Common myeloid progenitor, CD34-positive (primary cell): ENCODE data around the gene CTSK.

Experiments
- CTCF ChIA-PET: fragments of 350-600 bp; sonication (Branson Sonifier 250); formaldehyde crosslinking; loops from one replicate; lab custom pipeline; 2021; ENCODE audit warnings: antibody characterized with exemption; lab: Charles Lee
- POLR2A ChIA-PET: fragments of 350-600 bp; sonication (Branson Sonifier 250); formaldehyde crosslinking; loops from one replicate; lab custom pipeline; 2021; ENCODE audit warnings: antibody characterized with exemption; lab: Charles Lee
- DNase-seq, 3 donors: peaks; one replicate each; pipeline versions ENCODE4 v3.0.0 to v3.0.0-alpha.2; 2013
- H3K27ac ChIP-seq, 2 experiments: 1 replicate in 1 of 2; 2 replicates in 1 of 2; pipeline ENCODE4 v1.7.0; 2013; ENCODE audit warnings: inconsistent platforms in 2 of 2, low read length in 2 of 2, mild to moderate bottlenecking in 2 of 2, low read depth in 1 of 2, moderate library complexity in 1 of 2; ENCODE audit not compliant: severe bottlenecking in 2 of 2, insufficient read depth in 1 of 2, poor library complexity in 1 of 2
- H3K27me3 ChIP-seq, 5 experiments: replicated peaks in 2 of 5; 1 replicate in 3 of 5; 2 replicates in 2 of 5; pipeline versions ENCODE4 v1.6.1 to v1.7.0; 2013; ENCODE audit warnings: low read length in 4 of 5, mild to moderate bottlenecking in 2 of 5, moderate library complexity in 2 of 5, inconsistent platforms in 1 of 5; ENCODE audit not compliant: insufficient read depth in 5 of 5, control insufficient read depth in 4 of 5
- H3K36me3 ChIP-seq, 4 experiments: 1 replicate in 2 of 4; 2 replicates in 2 of 4; pipeline versions ENCODE4 v1.6.1 to v1.7.0; 2013; ENCODE audit warnings: low read length in 3 of 4, control low read depth in 1 of 4, mild to moderate bottlenecking in 1 of 4; ENCODE audit not compliant: control insufficient read depth in 4 of 4, insufficient read depth in 4 of 4
- H3K4me1 ChIP-seq, 4 experiments: 1 replicate in 3 of 4; 2 replicates in 1 of 4; pipeline versions ENCODE4 v1.6.1 to v1.7.1; 2013; ENCODE audit warnings: low read length in 3 of 4, mild to moderate bottlenecking in 3 of 4, control low read depth in 1 of 4, inconsistent platforms in 1 of 4, moderate library complexity in 1 of 4; ENCODE audit not compliant: control insufficient read depth in 4 of 4, insufficient read depth in 4 of 4; ENCODE audit errors: control extremely low read depth in 1 of 4
- H3K4me3 ChIP-seq, 7 experiments: 1 replicate in 4 of 7; 2 replicates in 3 of 7; pipeline versions ENCODE4 v1.5.1 to v1.7.0; 2013; ENCODE audit warnings: mild to moderate bottlenecking in 7 of 7, low read length in 6 of 7, moderate library complexity in 6 of 7, inconsistent platforms in 2 of 7, low read depth in 2 of 7, control low read depth in 1 of 7; ENCODE audit not compliant: insufficient read depth in 4 of 7, control insufficient read depth in 1 of 7; ENCODE audit errors: extremely low read depth in 1 of 7
- H3K9me3 ChIP-seq, 5 experiments: 1 replicate in 4 of 5; 2 replicates in 1 of 5; pipeline versions ENCODE4 v1.6.1 to v1.7.1; 2013; ENCODE audit warnings: low read length in 4 of 5, mild to moderate bottlenecking in 2 of 5, inconsistent platforms in 1 of 5, low read depth in 1 of 5, moderate library complexity in 1 of 5; ENCODE audit not compliant: control insufficient read depth in 4 of 5, insufficient read depth in 2 of 5; ENCODE audit errors: control extremely low read depth in 1 of 5
- WGBS: methylation state at CpG from one replicate; pipeline ENCODE4 v1.1.5; 2013; ENCODE audit not compliant: insufficient coverage; 5-methylcytosine and 5-hydroxymethylcytosine counted together

The CTSK gene

DNA sequence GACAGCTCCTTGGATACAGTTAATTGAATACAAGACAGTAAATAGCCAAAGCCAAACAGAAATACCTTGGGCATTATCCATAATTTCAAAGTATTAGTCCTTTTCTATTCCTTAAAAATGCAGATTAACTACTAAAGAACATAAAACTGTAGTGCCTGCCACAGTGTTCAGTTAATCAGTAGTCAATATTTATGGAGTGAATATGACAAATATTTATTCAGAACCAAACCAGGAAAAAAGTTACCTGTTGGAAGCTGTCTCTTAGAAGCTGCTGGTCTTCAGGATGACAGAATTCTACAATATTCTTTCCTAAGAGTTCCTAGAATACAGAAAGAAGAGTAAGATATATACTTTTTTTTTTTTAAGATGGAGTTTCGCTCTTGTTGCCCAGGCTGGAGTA lies 18.2 kb upstream of the CTSK start:
- no CpG with 5 or more reads among the region's 1 CpG for WGBS
- H3K36me3 ChIP-seq: peaks cover 18 to 55% (median 32%) of the 10 kb centered on the region in 4 experiments
- CTCF ChIA-PET: interaction anchor here (1.4 kb wide), 1 partner anchor 97 kb away, joined by 4 read pairs; no protein-coding TSS in a partner anchor

DNA sequence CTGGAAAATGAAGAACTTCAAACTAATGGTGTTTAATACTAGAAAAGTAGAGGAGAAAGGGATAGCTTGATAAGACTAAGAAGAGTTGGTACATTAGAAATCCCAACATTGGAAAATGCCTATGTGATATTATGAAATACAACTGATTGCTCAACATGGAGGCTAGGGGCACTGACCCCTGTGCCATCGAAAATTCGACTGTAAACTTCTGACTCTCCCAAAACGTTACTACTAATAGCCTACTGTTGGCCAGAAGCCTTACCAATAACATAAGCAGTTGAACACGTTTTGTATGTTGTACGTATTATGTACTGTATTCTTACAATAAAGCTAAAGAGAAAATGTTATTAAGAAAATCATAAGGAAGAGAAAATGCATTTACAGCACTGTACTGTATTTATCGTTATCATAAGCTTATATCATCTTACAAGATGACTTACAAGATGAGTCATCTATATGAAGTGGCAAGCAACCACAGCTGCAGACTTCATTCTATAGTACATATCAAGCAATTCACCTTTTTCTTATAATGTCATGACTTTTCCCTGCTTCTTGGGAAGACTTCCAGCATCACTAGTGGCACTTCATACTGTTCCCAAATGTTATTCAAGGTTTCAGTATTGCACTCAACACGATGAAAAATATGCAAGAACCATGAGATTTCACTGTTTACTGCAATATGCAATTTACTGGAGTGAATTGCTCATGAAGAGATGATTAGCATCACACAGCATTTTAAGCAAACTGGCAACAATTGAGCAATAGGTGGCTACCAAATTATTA lies 12.9 kb upstream of the CTSK start:
- H3K36me3 ChIP-seq: peaks cover 25 to 60% (median 32%) of the 10 kb centered on the region in 4 experiments
- no peaks in the 10 kb centered on the region for H3K4me1 ChIP-seq
- no peaks in the 10 kb centered on the region for H3K27me3 ChIP-seq
- POLR2A ChIA-PET: no interaction called here
- no peak for DNase-seq
- H3K4me3 ChIP-seq: no peak overlapping the region
- H3K27ac ChIP-seq: no peak overlapping the region
- CTCF ChIA-PET: interaction anchor here (1.4 kb wide), 1 partner anchor 8 kb away, joined by 3 read pairs; no protein-coding TSS in a partner anchor
- no peaks in the 10 kb centered on the region for H3K9me3 ChIP-seq
- 100% methylated on average over 1 of the region's 7 CpGs for WGBS

More for the DNA sequence above, 18.2 kb upstream of the CTSK start:
- Histone ChIP-seq H3K9me3 (no peaks in the 10 kb centered on the region), H3K4me3 (no peak overlapping the region), H3K27ac (no peak overlapping the region), H3K27me3 (no peaks in the 10 kb centered on the region), H3K4me1 (no peaks in the 10 kb centered on the region)
- POLR2A ChIA-PET: interaction anchor here (0.6 kb wide), 1 partner anchor 323 kb away, joined by 4 read pairs; no protein-coding TSS in a partner anchor
- no peak for DNase-seq

- WGBS: no CpG with 5 or more reads among the region's 4 CpGs
- ChIA-PET POLR2A (no interaction called here), CTCF (interaction anchor here (0.6 to 1.3 kb wide), 2 partner anchors 10 to 125 kb away, joined by 3 to 4 read pairs; no protein-coding TSS in a partner anchor)
- no peaks in the 10 kb centered on the region for H3K4me1 ChIP-seq
- H3K27ac ChIP-seq: no peak overlapping the region
- DNase-seq: no peak
- peaks cover 20 to 81% (median 46%) of the 10 kb centered on the region in 4 experiments for H3K36me3 ChIP-seq
- H3K27me3 ChIP-seq: no peaks in the 10 kb centered on the region
- H3K9me3 ChIP-seq: no peaks in the 10 kb centered on the region
- no peak overlapping the region for H3K4me3 ChIP-seq
Measured at GRCh38 chr1:150815871-150816270, 7.8 kb upstream of the CTSK start.

DNA sequence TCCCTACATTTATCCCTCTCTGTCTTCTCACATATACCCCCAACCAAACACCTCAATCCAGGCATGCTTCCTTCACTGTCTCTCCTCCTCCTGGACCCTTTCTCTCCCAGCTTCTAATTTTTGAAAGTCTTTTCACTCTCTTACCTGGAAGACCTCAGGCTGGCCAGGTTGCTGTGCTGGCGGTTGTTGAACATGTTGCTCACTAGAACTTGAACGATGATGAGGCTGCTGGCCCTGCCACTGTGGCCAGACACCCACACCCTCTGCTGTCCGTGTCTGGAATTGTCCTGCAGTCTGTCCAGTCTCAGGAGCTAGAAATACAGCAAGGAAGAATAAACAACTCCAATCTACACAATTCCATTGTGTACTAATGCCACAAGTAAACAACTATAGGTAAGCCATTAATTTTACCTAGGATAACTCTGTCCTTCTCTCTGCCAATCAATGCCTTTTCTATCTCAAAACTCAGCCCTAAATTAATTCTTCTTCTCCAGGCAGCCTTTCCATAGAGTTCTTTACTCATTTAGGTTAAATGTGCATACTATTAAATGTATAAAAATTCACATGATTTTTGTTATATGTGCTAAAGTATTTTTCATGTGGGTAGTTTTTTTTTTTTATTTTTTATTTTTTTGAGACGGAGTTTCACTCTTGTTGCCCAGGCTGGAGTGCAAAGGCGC lies 5.1 kb upstream of the CTSK start:
- no peaks in the 10 kb centered on the region for H3K27me3 ChIP-seq
- peak; percentile 39 to 67 (median 60) for DNase-seq
- H3K4me3 ChIP-seq: no peak overlapping the region
- no peaks in the 10 kb centered on the region for H3K9me3 ChIP-seq
- WGBS: 86% methylated on average over 5 of the region's 5 CpGs
- ChIA-PET POLR2A (no interaction called here), CTCF (interaction anchor here (0.7 to 3.0 kb wide), 14 partner anchors 8 to 348 kb away, joined by 3 to 11 read pairs (median 3); no protein-coding TSS in a partner anchor)
- peaks cover 16 to 68% (median 51%) of the 10 kb centered on the region in 4 experiments for H3K36me3 ChIP-seq
- H3K27ac ChIP-seq: no peak overlapping the region
- peaks cover 0 to 2% (median under 1%) of the 10 kb centered on the region in 4 experiments for H3K4me1 ChIP-seq

GRCh38 chr1:150810958-150811659 lies 3.0 kb upstream of the CTSK start:
- no peak for DNase-seq
- WGBS: 91% methylated on average over 7 of the region's 9 CpGs
- H3K4me1 ChIP-seq: peaks cover 7 to 19% (median 14%) of the 10 kb centered on the region in 4 experiments
- no peak overlapping the region for H3K27ac ChIP-seq
- peaks cover 7 to 50% (median 38%) of the 10 kb centered on the region in 4 experiments for H3K36me3 ChIP-seq
- ChIA-PET CTCF (no interaction called here), POLR2A (no interaction called here)
- H3K27me3 ChIP-seq: no peaks in the 10 kb centered on the region
- no peak overlapping the region for H3K4me3 ChIP-seq
- H3K9me3 ChIP-seq: no peaks in the 10 kb centered on the region

GRCh38 chr1:150809651-150810050 lies 1.6 kb upstream of the CTSK start:
- 100% methylated on average over 2 of the region's 3 CpGs for WGBS
- H3K9me3 ChIP-seq: no peaks in the 10 kb centered on the region
- POLR2A ChIA-PET: no interaction called here
- no peak overlapping the region for H3K27ac ChIP-seq
- H3K4me3 ChIP-seq: no peak overlapping the region
- no peaks in the 10 kb centered on the region for H3K27me3 ChIP-seq
- CTCF ChIA-PET: interaction anchor here (1.3 kb wide), 1 partner anchor 46 kb away, joined by 4 read pairs; no protein-coding TSS in a partner anchor
- peaks cover 7 to 19% (median 14%) of the 10 kb centered on the region in 4 experiments for H3K4me1 ChIP-seq
- peaks cover 4 to 39% (median 34%) of the 10 kb centered on the region in 4 experiments for H3K36me3 ChIP-seq
- no peak for DNase-seq
